DMS 273 treated with DMSO at 0.1 percent for 48 hours (cell line): Measurements from ENCODE around the gene CDH4.

Experiments
- DNase-seq: peaks from one replicate; lab custom pipeline; 2025; lab: John Stamatoyannopoulos, UW

CDH4 gene

GRCh38 chr20:61251529-61252393 is at the start of gene CDH4:
CDH4 (plus strand) TSS chr20:61252261.
- DNase-seq: no peak

- DNase-seq: no peak
Observed at GRCh38 chr20:61203320-61203719, 48.7 kb upstream of the CDH4 start.

- DNase-seq: no peak
Observed at GRCh38 chr20:61204206-61204605, 47.9 kb upstream of the CDH4 start.

- DNase-seq: no peak
Observed at GRCh38 chr20:61205769-61206168, 46.3 kb upstream of the CDH4 start.

- DNase-seq: no peak
Observed at GRCh38 chr20:61210862-61211261, 41.2 kb upstream of the CDH4 start.

- DNase-seq: no peak
Observed at GRCh38 chr20:61217848-61218247, 34.2 kb upstream of the CDH4 start.

GRCh38 chr20:61219021-61219431 is 33.0 kb upstream of the CDH4 start:
- DNase-seq: no peak

- no peak for DNase-seq
Observed at GRCh38 chr20:61220131-61220530, 31.9 kb upstream of the CDH4 start.

GRCh38 chr20:61220626-61221325 is 31.3 kb upstream of the CDH4 start:
- DNase-seq: no peak

GRCh38 chr20:61222699-61223098 is 29.4 kb upstream of the CDH4 start:
- no peak for DNase-seq

- DNase-seq: no peak
Observed at GRCh38 chr20:61223121-61223520, 28.9 kb upstream of the CDH4 start.

GRCh38 chr20:61230166-61230565 is 21.9 kb upstream of the CDH4 start:
- DNase-seq: no peak

GRCh38 chr20:61233590-61233989 is 18.5 kb upstream of the CDH4 start:
- DNase-seq: no peak

- DNase-seq: no peak
Observed at GRCh38 chr20:61234224-61234890, 17.7 kb upstream of the CDH4 start.

- DNase-seq: no peak
Observed at GRCh38 chr20:61236713-61237112, 15.3 kb upstream of the CDH4 start.

GRCh38 chr20:61238813-61239212 is 13.2 kb upstream of the CDH4 start:
- no peak for DNase-seq

GRCh38 chr20:61240814-61241213 is 11.2 kb upstream of the CDH4 start:
- no peak for DNase-seq

GRCh38 chr20:61244213-61244612 is 7.8 kb upstream of the CDH4 start:
- DNase-seq: no peak

- no peak for DNase-seq
Observed at GRCh38 chr20:61246269-61246668, 5.8 kb upstream of the CDH4 start.

GRCh38 chr20:61249626-61250025 is 2.4 kb upstream of the CDH4 start:
- no peak for DNase-seq

- no peak for DNase-seq
Observed at GRCh38 chr20:61252601-61253263, 671 bp downstream of the CDH4 start.

GRCh38 chr20:61253264-61253639 is 1.2 kb downstream of the CDH4 start:
- no peak for DNase-seq
